Measurements from ENCODE around the gene SLC1A3. TPM values are rescaled to one million over a fixed set of nuclear protein-coding genes. Genes with fewer than 3 reads are reported as not detected.

The SLC1A3 gene
- total RNA-seq, 2 donors from 2014 or later, result 44.7 to 67.4 TPM

DNA sequence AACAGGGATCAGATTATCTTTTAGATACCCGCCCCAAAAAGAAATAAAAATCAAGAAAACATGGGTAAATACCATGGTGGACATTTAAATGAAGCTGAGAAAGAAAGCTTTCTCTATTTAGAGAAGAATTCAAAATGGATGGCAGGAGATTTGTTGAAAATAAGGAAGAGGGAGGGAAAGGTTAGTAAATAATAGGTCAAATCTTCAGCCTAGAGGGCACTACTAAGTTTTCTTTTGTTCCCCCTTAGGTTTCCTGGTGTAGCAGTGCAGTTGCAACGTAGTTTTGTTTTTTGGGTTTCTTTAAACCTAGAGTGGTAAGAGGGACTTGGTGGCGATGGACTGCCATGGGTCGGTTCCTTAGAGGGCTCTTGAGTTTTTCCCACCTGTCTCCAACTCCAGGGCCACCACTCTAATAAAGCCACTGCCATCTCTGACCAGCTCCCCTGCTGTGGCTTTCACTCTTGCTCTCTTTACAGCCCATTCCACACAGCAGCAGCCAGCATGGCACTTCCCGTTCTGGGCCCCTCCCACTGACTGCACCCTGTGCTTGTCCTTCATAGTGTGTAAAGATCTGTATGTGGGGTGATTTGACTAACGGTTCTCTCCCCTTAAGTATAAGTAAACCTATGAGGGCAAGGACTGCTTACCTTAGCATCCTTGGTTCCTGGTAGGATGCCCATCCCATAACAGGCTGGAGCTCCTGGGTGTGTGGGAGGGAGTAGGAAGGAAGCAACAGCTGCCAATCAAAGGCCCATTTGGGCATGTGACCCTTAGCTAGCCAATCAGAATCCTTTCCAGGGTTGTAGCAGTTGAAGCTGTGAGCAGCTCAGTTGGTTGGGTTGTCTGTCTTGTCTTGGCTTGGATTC lies 118.3 kb downstream of the SLC1A3 start:
- no peaks in the 10 kb centered on the region for H3K4me1 ChIP-seq (ENCODE audit: control insufficient read depth in 1 of 2, low read depth in 2 of 2)
- ATAC-seq (ENCODE audit: insufficient number of reproducible peaks, low FRiP score, low read depth) (no peak), DNase-seq (ENCODE audit: low spot score) (no peak)
- H3K27ac ChIP-seq, result no peak overlapping the region
- H3K4me3 ChIP-seq, result peak overlapping the region; percentile 1
- no peaks in the 10 kb centered on the region for H3K9me3 ChIP-seq
- TF ChIP-seq, protein P1, sequence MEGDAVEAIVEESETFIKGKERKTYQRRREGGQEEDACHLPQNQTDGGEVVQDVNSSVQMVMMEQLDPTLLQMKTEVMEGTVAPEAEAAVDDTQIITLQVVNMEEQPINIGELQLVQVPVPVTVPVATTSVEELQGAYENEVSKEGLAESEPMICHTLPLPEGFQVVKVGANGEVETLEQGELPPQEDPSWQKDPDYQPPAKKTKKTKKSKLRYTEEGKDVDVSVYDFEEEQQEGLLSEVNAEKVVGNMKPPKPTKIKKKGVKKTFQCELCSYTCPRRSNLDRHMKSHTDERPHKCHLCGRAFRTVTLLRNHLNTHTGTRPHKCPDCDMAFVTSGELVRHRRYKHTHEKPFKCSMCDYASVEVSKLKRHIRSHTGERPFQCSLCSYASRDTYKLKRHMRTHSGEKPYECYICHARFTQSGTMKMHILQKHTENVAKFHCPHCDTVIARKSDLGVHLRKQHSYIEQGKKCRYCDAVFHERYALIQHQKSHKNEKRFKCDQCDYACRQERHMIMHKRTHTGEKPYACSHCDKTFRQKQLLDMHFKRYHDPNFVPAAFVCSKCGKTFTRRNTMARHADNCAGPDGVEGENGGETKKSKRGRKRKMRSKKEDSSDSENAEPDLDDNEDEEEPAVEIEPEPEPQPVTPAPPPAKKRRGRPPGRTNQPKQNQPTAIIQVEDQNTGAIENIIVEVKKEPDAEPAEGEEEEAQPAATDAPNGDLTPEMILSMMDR (IDR thresholded peaks at IDR 0.05), result no peak
- no peaks in the 10 kb centered on the region for H3K27me3 ChIP-seq (replicated peaks; ENCODE audit: insufficient read depth)
- no peaks in the 10 kb centered on the region for H3K36me3 ChIP-seq

GRCh38 chr5:36726317-36726716 lies 119.9 kb downstream of the SLC1A3 start:
- H3K27me3 ChIP-seq (replicated peaks; ENCODE audit: insufficient read depth), result no peaks in the 10 kb centered on the region

GRCh38 chr5:36726767-36727166 lies 120.4 kb downstream of the SLC1A3 start:
- no peaks in the 10 kb centered on the region for H3K4me1 ChIP-seq (ENCODE audit: control insufficient read depth in 1 of 2, low read depth in 2 of 2)
- no peaks in the 10 kb centered on the region for H3K36me3 ChIP-seq
- no peak for ATAC-seq (ENCODE audit: insufficient number of reproducible peaks, low FRiP score, low read depth)
- TF ChIP-seq, protein P1 (IDR thresholded peaks at IDR 0.05), result no peak
- no peak overlapping the region for H3K27ac ChIP-seq
- no peaks in the 10 kb centered on the region for H3K27me3 ChIP-seq (replicated peaks; ENCODE audit: insufficient read depth)
- H3K4me3 ChIP-seq, result no peak overlapping the region
- H3K9me3 ChIP-seq, result no peaks in the 10 kb centered on the region
- no peak for DNase-seq (ENCODE audit: low spot score)

More at GRCh38 chr5:36726317-36726716, 119.9 kb downstream of the SLC1A3 start:
- no peak for ATAC-seq (ENCODE audit: insufficient number of reproducible peaks, low FRiP score, low read depth)
- no peaks in the 10 kb centered on the region for H3K4me1 ChIP-seq (ENCODE audit: control insufficient read depth in 1 of 2, low read depth in 2 of 2)
- TF ChIP-seq, protein P1 (IDR thresholded peaks at IDR 0.05), result no peak
- DNase-seq (ENCODE audit: low spot score), result no peak
- H3K9me3 ChIP-seq, result no peaks in the 10 kb centered on the region
- no peak overlapping the region for H3K27ac ChIP-seq
- no peaks in the 10 kb centered on the region for H3K36me3 ChIP-seq
- H3K4me3 ChIP-seq, result no peak overlapping the region

DNA sequence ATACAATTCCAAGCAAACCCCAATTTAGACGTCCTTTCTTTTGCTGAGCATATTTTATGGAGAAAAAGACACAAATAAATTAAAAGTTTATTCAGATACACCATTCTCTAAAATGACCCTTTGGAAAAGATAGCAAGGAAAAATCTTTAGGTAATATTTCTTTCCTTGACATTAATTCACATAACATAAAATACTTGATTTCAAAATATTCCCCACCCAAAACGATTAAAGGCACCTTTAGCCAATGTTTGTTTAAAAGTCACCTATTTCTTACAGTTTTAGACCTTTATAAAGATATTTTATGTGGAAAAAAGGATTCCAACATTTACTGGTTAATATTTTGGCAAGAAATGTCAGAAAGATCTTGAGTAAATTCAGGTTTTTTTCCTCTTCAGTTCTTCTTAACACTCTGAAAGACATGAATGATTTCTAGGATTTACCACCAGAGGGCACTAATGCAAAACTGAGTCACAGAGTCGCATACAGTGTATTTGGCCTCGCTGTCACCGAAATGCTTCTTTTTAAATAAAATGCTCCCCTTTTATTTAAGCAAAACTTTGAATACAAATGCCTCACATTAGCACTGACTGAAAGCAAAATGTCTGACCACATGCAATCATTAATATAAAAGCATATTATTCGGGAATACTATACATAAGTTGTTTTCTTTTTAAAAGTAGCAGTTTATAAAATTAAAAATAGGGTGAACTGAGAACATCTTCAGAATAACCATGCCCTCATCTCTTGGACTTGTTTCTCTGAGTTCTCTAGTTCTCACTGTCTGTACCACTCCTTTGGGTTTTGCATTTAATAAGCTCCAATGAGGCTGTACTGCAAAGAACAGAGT lies 122.5 kb downstream of the SLC1A3 start:
- Histone ChIP-seq H3K9me3 (no peaks in the 10 kb centered on the region), H3K4me1 (ENCODE audit: control insufficient read depth in 1 of 2, low read depth in 2 of 2) (no peaks in the 10 kb centered on the region), H3K4me3 (no peak overlapping the region), H3K27me3 (replicated peaks; ENCODE audit: insufficient read depth) (no peaks in the 10 kb centered on the region), H3K27ac (no peak overlapping the region), H3K36me3 (no peaks in the 10 kb centered on the region)
- DNase-seq (ENCODE audit: low spot score) (no peak), ATAC-seq (ENCODE audit: insufficient number of reproducible peaks, low FRiP score, low read depth) (no peak)
- TF ChIP-seq, protein P1 (IDR thresholded peaks at IDR 0.05), result peak; percentile 67
